Heart left ventricle (tissue), 16 donors: ENCODE results near the gene ANP32A. TPM values are rescaled to one million over a fixed set of nuclear protein-coding genes. Genes with fewer than 3 reads are reported as not detected.

Experiments
- ATAC-seq, 4 donors: fragments of 200-7000 bp; cut with Tn5 transposase; one replicate each; pipeline ENCODE4 v1.9.1; 2020 to 2022; ENCODE audit warnings: moderate library complexity in 4 of 4, mild to moderate bottlenecking in 3 of 4, moderate number of reproducible peaks in 1 of 4
- DNase-seq, 5 donors: peaks; one replicate each; pipeline ENCODE4 v3.0.0-alpha.2; 2020
- H3K27ac ChIP-seq, 12 donors: fragments of 200-600 bp; sonication (generic) in 4 of 12; one replicate each; pipeline versions ENCODE4 v1.5.0 to v1.8.0; 2016 to 2022; ENCODE audit warnings: mild to moderate bottlenecking in 2 of 12
- H3K27me3 ChIP-seq, 9 donors: fragments of 200-600 bp; sonication (generic) in 2 of 9; one replicate each; pipeline versions ENCODE4 v1.5.1 to v1.8.0; 2016 to 2022; ENCODE audit warnings: mild to moderate bottlenecking in 3 of 9
- H3K36me3 ChIP-seq, 9 donors: fragments of 200-600 bp; sonication (generic) in 2 of 9; one replicate each; pipeline versions ENCODE4 v1.5.0 to v1.8.0; 2018 to 2022; ENCODE audit warnings: mild to moderate bottlenecking in 2 of 9
- H3K4me1 ChIP-seq, 12 donors: fragments of 200-600 bp; sonication (generic) in 4 of 12; one replicate each; pipeline versions ENCODE4 v1.5.0 to v1.8.0; 2016 to 2022; ENCODE audit warnings: mild to moderate bottlenecking in 3 of 12
- H3K4me3 ChIP-seq, 12 donors: fragments of 200-600 bp; sonication (generic) in 4 of 12; one replicate each; pipeline versions ENCODE4 v1.5.0 to v1.8.0; 2017 to 2022; ENCODE audit warnings: mild to moderate bottlenecking in 9 of 12, moderate library complexity in 4 of 12
- H3K9me3 ChIP-seq, 12 donors: fragments of 200-600 bp; sonication (generic) in 4 of 12; one replicate each; pipeline versions ENCODE4 v1.5.0 to v1.8.0; 2016 to 2022; ENCODE audit warnings: mild to moderate bottlenecking in 1 of 12
- CTCF ChIP-seq, 12 donors: fragments of 200-600 bp; sonication (generic) in 4 of 12; IDR thresholded peaks; one replicate each; pipeline versions ENCODE4 v1.5.0 to v1.8.0; 2018 to 2022; ENCODE audit warnings: antibody characterized with exemption in 12 of 12, mild to moderate bottlenecking in 5 of 12
- POLR2A ChIP-seq, 2 donors: fragments of 450-650 bp; IDR thresholded peaks; one replicate each; pipeline ENCODE4 v1.6.1; 2017; ENCODE audit warnings: antibody characterized with exemption in 2 of 2, mild to moderate bottlenecking in 2 of 2, moderate library complexity in 2 of 2
- WGBS, 4 donors: extraction: QIAGEN DNeasy Blood & Tissue Kit in 2 of 4; methylation state at CpG; one replicate each; pipeline versions ENCODE4 v1.1.5 to v1.1.7; 2013 to 2018; 5-methylcytosine and 5-hydroxymethylcytosine counted together
- intact Hi-C, 10 donors: fragments of 100-400 bp; cut with DNase I; formaldehyde crosslinking; loops; one replicate each; pipeline versions ENCODE4 v1.11.1 to v1.14.2; 2022
- polyA plus RNA-seq, 2 donors: library from polyadenylated mRNA; stranded (reverse); fragments of 200-250 nt; gene quantifications; one replicate each; pipeline ENCODE4 v1.2.3, GENCODE V29; 2013
- total RNA-seq, 9 donors: library from RNA; depleted of rRNA in 2 of 9; stranded (reverse); fragments of >200 nt in 2 of 9; fragmentation: NEBNext Ultra II Directional in 3 of 9; extraction: Animal tissue kit (Norgen Biotek cat#: 25700) in 3 of 9; gene quantifications; one replicate each; pipeline versions ENCODE4 v1.1.0 to v1.2.4, GENCODE V29; 2016 to 2023
- donor health status: ischemic (EF 13 %, LVEDD 7.1; RV severe dilation, severe dysfunction).
- donor health status: healthy with polysubstance abuse.
- donor health status: DM: no; HTN: yes; CAD: no.
- donor health status: DM: no; HTN: no; CAD: no.
- donor health status: ischemic (EF 25% LVEDD 6.9; RV normal size, moderate dysfunction).
- donor health status: ischemic (EF 25% LVEDD 5.7; RV mildly dilated, moderate dysfunction).
- donor health status: healthy.
- donor health status: DM: yes; HTN: yes; CAD: no.
- donor health status: ischemic (EF 35%, LVEDD 5.7; RV mildly dilated, moderate dysfunction).
- donor health status: nonischemic (EF 11% LVEDD 7.7; RV severe dilation, severe dysfunction).
- donor health status: DM: yes; HTN: yes; CAD: no.
- donor health status: PGD.
- donor health status: ischemic (EF 29% LVEDD 5.4; RV normal size, mild dysfunction).
- donor health status: nonischemic (EF 23%, LVEDD 6.1; RV moderate dilation, normal function).

ANP32A gene
- total and polyA plus RNA-seq, 11 donors, result 55.7 to 202 (median 142) TPM

DNA sequence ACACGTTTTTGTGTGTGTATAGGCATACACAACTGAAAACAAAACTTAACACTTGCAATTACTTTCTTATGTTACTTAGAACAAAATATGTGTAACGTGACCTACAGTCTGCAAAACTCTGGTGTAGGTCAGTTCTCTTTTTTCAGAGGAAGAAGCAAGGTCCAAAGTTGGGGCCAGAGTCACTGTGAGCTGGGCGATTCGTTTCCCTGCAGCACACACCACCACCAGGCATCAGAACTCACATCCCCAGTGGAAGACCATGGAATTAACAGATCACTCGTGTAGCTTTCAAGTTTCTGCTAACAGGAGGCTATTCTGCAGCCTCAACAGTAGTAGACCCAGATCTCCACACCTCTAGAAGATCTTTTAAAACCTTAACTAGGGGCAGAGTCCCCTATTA lies 25.8 kb downstream of the ANP32A start:
- TF ChIP-seq POLR2A (IDR thresholded peaks at IDR 0.05) (no peak), CTCF (IDR thresholded peaks at IDR 0.05) (no peak)
- H3K4me1 ChIP-seq, result peaks cover 30 to 100% (median 96%) of the 10 kb centered on the region in 12 donors
- H3K27me3 ChIP-seq, result no peaks in the 10 kb centered on the region
- peaks cover 0 to 8% (median 0%) of the 10 kb centered on the region in 9 donors for H3K36me3 ChIP-seq
- no peaks in the 10 kb centered on the region for H3K9me3 ChIP-seq
- no peak for DNase-seq
- H3K27ac ChIP-seq, result peak overlapping the region; percentile 58 to 92 (median 77)
- peak overlapping the region in 8 of 12 donors; percentile 11 to 35 (median 20) for H3K4me3 ChIP-seq
- 6 to 17% (median 10%) methylated on average over 5 of the region's 5 CpGs for WGBS, 4 donors
- ATAC-seq, result peak in 3 of 4 donors; percentile 12 to 31 (median 20)
- intact Hi-C loops, result loop anchor here in 6 of 10 donors (2.0 to 10.0 kb wide), 4 partner anchors 22 to 90 kb away; partner anchors contain the start of gene ANP32A (in 1 of the 6)

- Histone ChIP-seq H3K4me1 (peaks cover 33 to 100% (median 97%) of the 10 kb centered on the region in 12 donors), H3K27me3 (no peaks in the 10 kb centered on the region), H3K27ac (peak overlapping the region in 11 of 12 donors; percentile 66 to 92 (median 81)), H3K9me3 (no peaks in the 10 kb centered on the region), H3K36me3 (peaks cover 0 to 5% (median 0%) of the 10 kb centered on the region in 9 donors), H3K4me3 (peak overlapping the region in 3 of 12 donors; percentile 19 to 30 (median 26))
- no peak for DNase-seq
- intact Hi-C loops, result loop anchor here in 6 of 10 donors (2.0 to 10.0 kb wide), 4 partner anchors 22 to 90 kb away; partner anchors contain the start of gene ANP32A (in 1 of the 6)
- WGBS, 4 donors, result 49 to 60% (median 55%) methylated on average over 4 of the region's 4 CpGs
- TF ChIP-seq CTCF (IDR thresholded peaks at IDR 0.05), result no peak
- TF ChIP-seq POLR2A (IDR thresholded peaks at IDR 0.05), result no peak
- no peak for ATAC-seq
These were observed 26.4 kb downstream of the ANP32A start for GRCh38 chr15:68794307-68794706.

GRCh38 chr15:68793776-68794175 lies 26.9 kb downstream of the ANP32A start:
- Histone ChIP-seq H3K27ac (peak overlapping the region in 11 of 12 donors; percentile 66 to 92 (median 81)), H3K27me3 (no peaks in the 10 kb centered on the region), H3K9me3 (no peaks in the 10 kb centered on the region), H3K4me3 (no peak overlapping the region), H3K4me1 (peaks cover 33 to 100% (median 98%) of the 10 kb centered on the region in 12 donors), H3K36me3 (peaks cover 0 to 1% (median 0%) of the 10 kb centered on the region in 9 donors)
- DNase-seq (no peak), ATAC-seq (no peak)
- intact Hi-C loops, result loop anchor here in 6 of 10 donors (2.0 to 10.0 kb wide), 4 partner anchors 23 to 89 kb away; partner anchors contain the start of gene ANP32A (in 1 of the 6)
- no peak for TF ChIP-seq POLR2A (IDR thresholded peaks at IDR 0.05)
- TF ChIP-seq CTCF (IDR thresholded peaks at IDR 0.05), result no peak
- 34 to 48% (median 46%) methylated on average over 6 of the region's 6 CpGs for WGBS, 4 donors

GRCh38 chr15:68792901-68793766 lies 27.6 kb downstream of the ANP32A start:
- ATAC-seq, result peak in 1 of 4 donors; percentile 6
- intact Hi-C loops, result loop anchor here in 1 of 10 donors (10.0 kb wide), 1 partner anchor 88 kb away; no protein-coding TSS in a partner anchor
- 48 to 58% (median 49%) methylated on average over 14 of the region's 14 CpGs for WGBS, 4 donors

More at GRCh38 chr15:68792901-68793766, 27.6 kb downstream of the ANP32A start:
- H3K27ac ChIP-seq, result peak overlapping the region in 11 of 12 donors; percentile 66 to 92 (median 81)
- TF ChIP-seq POLR2A (IDR thresholded peaks at IDR 0.05), result no peak
- TF ChIP-seq CTCF (IDR thresholded peaks at IDR 0.05), result no peak
- H3K4me1 ChIP-seq, result peaks cover 33 to 100% (median 98%) of the 10 kb centered on the region in 12 donors
- H3K27me3 ChIP-seq, result no peaks in the 10 kb centered on the region
- no peak overlapping the region for H3K4me3 ChIP-seq
- H3K9me3 ChIP-seq, result no peaks in the 10 kb centered on the region
- peak in 2 of 5 donors; percentile 32 to 62 for DNase-seq
- peaks cover 0 to 5% (median 0%) of the 10 kb centered on the region in 9 donors for H3K36me3 ChIP-seq
